GM19438 (cell line): ENCODE results near the gene LAMA1.
"Not testable (repeated sequence)": the region's sequence is repeated elsewhere in the genome, so short reads cannot be mapped to it uniquely, and the experiment has no call there.

ENCODE experiments used
- ATAC-seq: cut with Tn5 transposase; IDR thresholded peaks from one replicate; pipeline ENCODE4 v1.9.1; 2021; ENCODE audit warnings: low read depth; ENCODE audit not compliant: unreplicated experiment

The LAMA1 gene

GRCh38 chr18:6956495-6956894 lies 161.1 kb downstream of the LAMA1 start:
- ATAC-seq, result no peak

- ATAC-seq, result no peak
Measured at GRCh38 chr18:6955304-6955703, 162.3 kb downstream of the LAMA1 start.

- ATAC-seq, result no peak
Measured at GRCh38 chr18:6954501-6954900, 163.1 kb downstream of the LAMA1 start.

- ATAC-seq, result no peak
Measured at GRCh38 chr18:6951336-6952090, 166.1 kb downstream of the LAMA1 start.

- no peak for ATAC-seq
Measured at GRCh38 chr18:6950641-6951040, 167.0 kb downstream of the LAMA1 start.

- no peak for ATAC-seq
Measured at GRCh38 chr18:6949800-6950586, 167.6 kb downstream of the LAMA1 start.

- no peak for ATAC-seq
Measured at GRCh38 chr18:6948281-6949055, 169.1 kb downstream of the LAMA1 start.

- no peak for ATAC-seq
Measured at GRCh38 chr18:6947338-6948030, 170.1 kb downstream of the LAMA1 start.

- ATAC-seq, result no peak
Measured at GRCh38 chr18:6943143-6943542, 174.5 kb downstream of the LAMA1 start.

GRCh38 chr18:6942742-6943141 lies 174.9 kb downstream of the LAMA1 start:
- ATAC-seq, result no peak

- ATAC-seq, result no peak
Measured at GRCh38 chr18:6941996-6942395, 175.6 kb downstream of the LAMA1 start.

- ATAC-seq, result no peak
Measured at GRCh38 chr18:6940451-6940850, 177.1 kb downstream of the LAMA1 start.

- ATAC-seq, result no peak
Measured at GRCh38 chr18:6939972-6940371, 177.6 kb downstream of the LAMA1 start.

GRCh38 chr18:6938403-6938802 lies 179.2 kb downstream of the LAMA1 start:
- ATAC-seq, result not testable (repeated sequence)

GRCh38 chr18:6938003-6938402 lies 179.6 kb downstream of the LAMA1 start:
- no peak for ATAC-seq

GRCh38 chr18:6934859-6935258 lies 182.7 kb downstream of the LAMA1 start:
- ATAC-seq, result no peak

GRCh38 chr18:6929370-6930102 lies 188.1 kb downstream of the LAMA1 start:
- no peak for ATAC-seq

- ATAC-seq, result no peak
Measured at GRCh38 chr18:6928359-6928758, 189.2 kb downstream of the LAMA1 start.

GRCh38 chr18:6927153-6927552 lies 190.4 kb downstream of the LAMA1 start:
- no peak for ATAC-seq

- ATAC-seq, result no peak
Measured at GRCh38 chr18:6923220-6923619, 194.4 kb downstream of the LAMA1 start.
